ENCODE data around the gene GPC3.

The GPC3 gene

DNA sequence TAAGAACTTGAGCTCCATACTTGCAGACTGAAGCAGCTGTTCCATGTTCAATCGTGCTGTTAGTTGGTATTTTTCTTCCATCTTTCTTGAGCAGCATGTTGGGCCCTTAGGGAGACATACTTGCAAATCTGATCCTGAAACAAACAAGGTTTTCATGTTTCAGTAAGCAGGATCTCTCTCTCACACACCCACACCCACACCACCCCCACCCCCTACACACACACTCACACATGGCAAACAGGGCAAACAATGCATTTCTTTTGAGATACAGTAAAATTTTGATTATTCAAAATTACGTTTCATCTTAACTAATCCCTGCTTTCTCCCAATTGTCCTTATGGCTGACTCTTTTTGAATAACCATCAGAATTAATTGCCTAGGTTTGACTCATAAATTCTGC, 32.3 kb downstream of the GPC3 start:
- Histone ChIP-seq H3K36me3 (no peaks in the 10 kb centered on the region), H3K4me3 (ENCODE audit: low read depth in 1 of 2, low read length in 1 of 2) (no peak overlapping the region), H3K4me1 (ENCODE audit: control insufficient read depth in 1 of 2, insufficient read depth in 1 of 2, low read depth in 1 of 2, low read length in 1 of 2) (no peaks in the 10 kb centered on the region), H3K27ac (no peak overlapping the region), H3K9me3 (no peaks in the 10 kb centered on the region), H3K27me3 (no peaks in the 10 kb centered on the region)
- TF ChIP-seq, protein P1, sequence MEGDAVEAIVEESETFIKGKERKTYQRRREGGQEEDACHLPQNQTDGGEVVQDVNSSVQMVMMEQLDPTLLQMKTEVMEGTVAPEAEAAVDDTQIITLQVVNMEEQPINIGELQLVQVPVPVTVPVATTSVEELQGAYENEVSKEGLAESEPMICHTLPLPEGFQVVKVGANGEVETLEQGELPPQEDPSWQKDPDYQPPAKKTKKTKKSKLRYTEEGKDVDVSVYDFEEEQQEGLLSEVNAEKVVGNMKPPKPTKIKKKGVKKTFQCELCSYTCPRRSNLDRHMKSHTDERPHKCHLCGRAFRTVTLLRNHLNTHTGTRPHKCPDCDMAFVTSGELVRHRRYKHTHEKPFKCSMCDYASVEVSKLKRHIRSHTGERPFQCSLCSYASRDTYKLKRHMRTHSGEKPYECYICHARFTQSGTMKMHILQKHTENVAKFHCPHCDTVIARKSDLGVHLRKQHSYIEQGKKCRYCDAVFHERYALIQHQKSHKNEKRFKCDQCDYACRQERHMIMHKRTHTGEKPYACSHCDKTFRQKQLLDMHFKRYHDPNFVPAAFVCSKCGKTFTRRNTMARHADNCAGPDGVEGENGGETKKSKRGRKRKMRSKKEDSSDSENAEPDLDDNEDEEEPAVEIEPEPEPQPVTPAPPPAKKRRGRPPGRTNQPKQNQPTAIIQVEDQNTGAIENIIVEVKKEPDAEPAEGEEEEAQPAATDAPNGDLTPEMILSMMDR (IDR thresholded peaks at IDR 0.05): no peak

DNA sequence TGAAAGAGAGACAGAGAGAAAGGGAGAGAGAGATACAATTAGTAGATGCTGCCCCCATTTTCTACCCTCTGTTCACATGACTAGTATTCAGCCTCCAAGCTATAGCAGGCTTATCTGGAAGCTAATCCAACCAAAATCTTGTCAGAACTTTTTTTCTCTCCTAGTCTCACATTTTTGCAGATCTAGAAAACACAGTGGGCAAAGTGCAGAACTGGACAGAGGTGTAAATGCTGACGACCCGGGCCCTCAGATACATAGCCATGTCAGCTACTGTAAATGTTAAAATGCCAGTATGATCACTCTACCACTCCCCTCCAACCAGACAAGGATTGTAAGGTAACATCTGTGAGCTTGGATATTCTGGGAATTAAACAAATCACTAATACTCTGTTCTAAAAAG, 34.3 kb downstream of the GPC3 start:
- Histone ChIP-seq H3K27ac (no peak overlapping the region), H3K4me1 (ENCODE audit: control insufficient read depth in 1 of 2, insufficient read depth in 1 of 2, low read depth in 1 of 2, low read length in 1 of 2) (no peaks in the 10 kb centered on the region), H3K27me3 (no peaks in the 10 kb centered on the region), H3K9me3 (no peaks in the 10 kb centered on the region), H3K36me3 (no peaks in the 10 kb centered on the region), H3K4me3 (ENCODE audit: low read depth in 1 of 2, low read length in 1 of 2) (no peak overlapping the region)
- TF ChIP-seq, protein P1 (IDR thresholded peaks at IDR 0.05): no peak

DNA sequence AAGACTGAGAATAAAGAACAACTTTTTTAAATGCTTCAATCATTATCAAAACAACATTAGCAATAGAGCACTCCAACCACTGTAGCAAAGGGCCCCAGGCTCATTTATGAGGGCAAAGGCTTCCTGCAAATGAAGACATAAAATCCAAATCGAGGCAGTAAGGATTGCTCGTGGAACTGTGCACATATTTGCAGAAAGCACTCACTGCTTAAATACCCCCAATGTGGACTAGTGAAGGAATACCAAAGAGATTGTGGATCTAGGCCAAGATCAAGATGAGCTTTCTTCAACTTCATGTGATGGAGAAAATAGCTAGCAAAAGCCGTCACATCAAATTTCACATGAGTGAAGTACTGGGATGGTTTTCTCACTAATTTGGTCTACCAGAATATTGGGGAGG, 35.2 kb downstream of the GPC3 start:
- H3K27ac ChIP-seq: no peak overlapping the region
- no peaks in the 10 kb centered on the region for H3K27me3 ChIP-seq
- H3K4me3 ChIP-seq (ENCODE audit: low read depth in 1 of 2, low read length in 1 of 2): no peak overlapping the region
- H3K9me3 ChIP-seq: no peaks in the 10 kb centered on the region
- no peaks in the 10 kb centered on the region for H3K36me3 ChIP-seq
- TF ChIP-seq, protein P1 (IDR thresholded peaks at IDR 0.05): no peak
- no peaks in the 10 kb centered on the region for H3K4me1 ChIP-seq (ENCODE audit: control insufficient read depth in 1 of 2, insufficient read depth in 1 of 2, low read depth in 1 of 2, low read length in 1 of 2)

DNA sequence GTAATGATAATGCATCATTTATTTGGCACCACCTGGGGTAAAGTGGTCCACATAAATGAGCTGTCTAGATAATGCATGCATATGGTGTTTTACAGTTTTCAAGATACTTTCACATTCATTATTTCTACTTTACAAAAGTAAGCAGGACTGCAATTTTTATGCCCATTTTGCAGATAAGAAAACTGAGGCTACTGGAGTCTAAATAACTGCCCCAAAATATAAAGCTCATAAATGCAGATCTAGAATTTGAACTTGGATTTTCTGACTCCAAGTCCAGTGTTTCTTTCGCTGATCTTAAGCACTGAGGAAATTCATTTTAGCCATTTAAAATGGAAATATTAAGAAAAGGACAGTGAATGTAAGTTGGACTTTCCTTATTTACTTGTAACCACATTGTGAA, 36.5 kb downstream of the GPC3 start:
- H3K4me3 ChIP-seq (ENCODE audit: low read depth in 1 of 2, low read length in 1 of 2): no peak overlapping the region
- no peaks in the 10 kb centered on the region for H3K9me3 ChIP-seq
- no peaks in the 10 kb centered on the region for H3K36me3 ChIP-seq
- no peaks in the 10 kb centered on the region for H3K4me1 ChIP-seq (ENCODE audit: control insufficient read depth in 1 of 2, insufficient read depth in 1 of 2, low read depth in 1 of 2, low read length in 1 of 2)
- H3K27ac ChIP-seq: no peak overlapping the region
- TF ChIP-seq, protein P1 (IDR thresholded peaks at IDR 0.05): no peak
- no peaks in the 10 kb centered on the region for H3K27me3 ChIP-seq

DNA sequence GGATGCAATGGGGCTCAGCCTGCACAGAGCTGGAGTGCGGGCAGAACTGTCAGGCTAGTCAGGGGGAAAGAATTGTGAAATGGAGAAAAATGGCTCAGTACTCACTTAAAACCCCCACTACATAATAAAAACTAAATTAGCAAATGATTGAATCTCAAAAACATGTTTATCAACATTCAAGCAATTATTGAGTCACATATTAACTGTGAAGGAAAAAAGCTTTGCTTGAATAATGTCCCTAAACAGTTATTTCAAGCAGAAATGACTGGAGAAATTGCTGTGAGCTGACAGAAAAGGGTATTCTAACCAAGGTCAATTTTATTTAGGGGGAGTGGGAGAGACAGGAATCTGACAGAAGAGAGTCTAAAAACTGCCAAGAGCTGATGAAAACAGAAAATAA, 37.4 kb downstream of the GPC3 start:
- H3K27me3 ChIP-seq: no peaks in the 10 kb centered on the region
- no peaks in the 10 kb centered on the region for H3K9me3 ChIP-seq
- H3K27ac ChIP-seq: no peak overlapping the region
- H3K4me3 ChIP-seq (ENCODE audit: low read depth in 1 of 2, low read length in 1 of 2): no peak overlapping the region
- no peaks in the 10 kb centered on the region for H3K4me1 ChIP-seq (ENCODE audit: control insufficient read depth in 1 of 2, insufficient read depth in 1 of 2, low read depth in 1 of 2, low read length in 1 of 2)
- TF ChIP-seq, protein P1 (IDR thresholded peaks at IDR 0.05): no peak
- H3K36me3 ChIP-seq: no peaks in the 10 kb centered on the region

DNA sequence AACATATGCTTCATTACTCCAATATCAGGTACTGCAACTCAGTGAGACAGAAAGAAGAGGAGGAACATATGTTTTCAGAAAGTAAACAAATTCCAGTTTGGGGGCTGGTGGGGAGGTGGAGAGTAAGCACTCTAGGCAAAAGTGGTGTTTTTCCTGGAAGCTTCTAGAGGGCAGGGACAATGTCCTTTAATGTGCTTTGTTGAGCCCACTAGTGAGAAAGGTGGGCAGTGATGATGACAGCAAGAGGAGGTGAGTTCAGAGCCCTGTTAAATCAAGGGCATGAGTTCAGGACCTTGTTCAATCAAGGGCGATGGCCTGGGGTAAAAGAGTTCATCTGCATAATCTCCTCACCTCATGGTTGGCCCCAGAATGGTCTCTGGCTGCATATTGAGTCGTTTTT, 38.4 kb downstream of the GPC3 start:
- no peaks in the 10 kb centered on the region for H3K36me3 ChIP-seq
- H3K4me1 ChIP-seq (ENCODE audit: control insufficient read depth in 1 of 2, insufficient read depth in 1 of 2, low read depth in 1 of 2, low read length in 1 of 2): no peaks in the 10 kb centered on the region
- no peak overlapping the region for H3K27ac ChIP-seq
- no peaks in the 10 kb centered on the region for H3K27me3 ChIP-seq
- H3K9me3 ChIP-seq: no peaks in the 10 kb centered on the region
- TF ChIP-seq, protein P1 (IDR thresholded peaks at IDR 0.05): no peak
- H3K4me3 ChIP-seq (ENCODE audit: low read depth in 1 of 2, low read length in 1 of 2): no peak overlapping the region
